GM19043 (cell line): ENCODE data around the gene FIGNL2.

Experiments used
- ATAC-seq: cut with Tn5 transposase; IDR thresholded peaks from one replicate; pipeline ENCODE4 v1.9.1; 2021; ENCODE audit warnings: low read depth; ENCODE audit not compliant: unreplicated experiment

The FIGNL2 gene

DNA sequence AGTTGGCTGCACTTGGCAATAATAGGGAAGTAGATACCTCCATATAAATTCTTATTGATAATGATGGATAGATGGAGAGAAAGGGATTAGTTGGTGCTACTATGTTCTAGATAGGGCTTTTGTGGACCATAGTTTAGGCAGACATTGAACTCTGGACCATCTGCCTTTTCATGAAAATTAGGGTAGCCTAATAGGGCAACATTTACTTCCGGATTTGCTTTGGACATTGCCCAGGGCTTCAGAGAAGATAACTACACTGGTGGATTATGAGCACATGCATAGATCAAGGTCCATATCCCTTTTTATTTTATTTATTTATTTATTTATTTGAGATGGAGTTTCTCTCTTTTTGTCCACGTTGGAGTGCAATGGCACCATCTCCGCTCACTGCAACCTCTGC, 70.5 kb downstream of the FIGNL2 start:
- no peak for ATAC-seq

DNA sequence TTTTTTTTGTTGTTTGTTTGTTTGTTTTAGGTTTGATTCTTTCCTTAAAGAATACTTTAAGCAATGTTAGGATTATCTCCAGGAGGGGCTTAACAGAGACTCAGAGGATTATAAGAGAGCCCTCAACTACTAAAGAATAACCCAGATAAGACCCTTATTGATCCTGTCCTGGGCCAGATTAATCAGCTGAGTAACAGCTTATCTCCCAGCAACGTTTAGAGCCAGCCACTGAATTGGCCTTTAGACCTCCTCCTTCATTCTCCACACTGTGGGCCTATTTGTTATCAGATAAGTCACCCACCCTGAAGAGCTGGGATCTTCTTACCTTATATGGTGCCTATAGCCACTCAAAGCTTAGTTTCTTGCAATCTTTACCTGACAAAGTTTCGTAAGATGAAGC, 71.1 kb downstream of the FIGNL2 start:
- no peak for ATAC-seq

DNA sequence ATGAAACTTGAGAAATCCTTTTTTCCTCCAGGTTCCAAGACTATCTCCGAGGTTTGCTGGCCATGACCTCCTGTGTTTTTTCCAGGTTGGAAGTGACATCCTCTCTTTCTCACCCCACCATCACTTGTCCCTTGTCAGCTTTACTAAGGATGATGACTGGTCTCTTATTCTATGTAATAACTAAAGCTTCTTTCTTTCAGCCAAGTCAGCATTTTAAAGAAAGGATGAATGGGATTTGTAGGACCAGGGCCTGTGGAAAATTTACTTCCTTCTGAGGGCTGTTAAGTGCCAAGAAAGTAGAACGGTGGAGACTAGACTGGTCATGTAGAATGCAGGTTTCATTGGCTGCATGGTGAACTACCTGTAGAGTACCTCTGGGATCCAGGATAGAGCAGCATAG, 73.6 kb downstream of the FIGNL2 start:
- no peak for ATAC-seq

DNA sequence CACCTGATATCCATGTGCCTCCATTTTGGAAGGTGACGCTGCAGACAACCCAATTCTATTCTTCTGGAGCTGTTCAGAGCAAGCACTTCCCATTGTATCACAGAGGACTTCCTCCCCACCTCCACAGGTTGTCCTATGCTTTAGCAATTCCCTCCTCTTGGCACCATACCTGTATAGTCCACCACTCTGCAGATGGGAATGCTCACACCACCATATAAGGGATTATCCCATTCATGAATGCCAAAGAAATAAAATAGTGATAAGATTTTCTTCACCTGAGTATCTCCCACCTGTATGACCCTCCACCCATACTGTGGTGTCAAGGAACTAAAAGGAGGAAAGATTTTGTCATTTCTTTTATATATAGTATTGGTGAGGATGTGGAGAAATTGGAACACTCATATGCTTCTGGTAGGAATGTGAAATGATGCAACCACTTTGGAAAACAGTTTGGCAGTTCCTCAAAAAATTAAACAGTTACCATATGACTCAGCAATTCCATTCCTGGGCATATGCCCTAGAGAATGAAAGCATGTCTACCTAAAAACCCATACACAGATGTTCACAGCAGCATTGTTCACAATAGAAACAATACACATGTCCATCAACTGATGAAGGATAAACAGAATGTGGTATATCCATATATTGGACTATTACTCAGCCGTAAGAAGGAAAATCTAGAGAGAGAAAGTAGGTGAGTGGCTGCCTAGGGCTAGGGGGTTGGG, 75.2 kb downstream of the FIGNL2 start:
- no peak for ATAC-seq

DNA sequence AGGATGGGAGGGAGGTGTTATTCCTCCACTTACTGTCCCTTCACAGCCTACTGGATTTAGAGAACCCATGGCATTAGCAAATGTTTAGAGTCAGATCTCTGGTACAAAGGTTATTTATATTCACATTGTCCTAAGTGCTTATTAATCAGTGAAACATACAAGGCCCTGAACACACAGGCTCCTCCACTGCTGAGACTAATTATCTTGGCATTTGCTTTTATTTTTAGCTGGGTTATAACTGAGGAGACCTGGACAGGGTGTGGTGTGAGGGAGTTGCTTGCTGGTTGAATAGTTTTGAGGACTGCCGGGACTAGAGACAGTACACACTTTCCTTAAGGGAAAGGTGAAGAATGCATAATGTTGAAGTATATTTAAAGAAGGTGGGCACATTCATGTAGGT, 77.5 kb downstream of the FIGNL2 start:
- no peak for ATAC-seq
